Pons (tissue), 1 donor: Measurements from ENCODE around the gene ROPN1L.
A peak's percentile ranks its signal among the peaks of the same experiment; 100 is the strongest.

Experiments
- DNase-seq: peaks from one replicate; pipeline ENCODE4 v3.0.0-alpha.2; 2016; ENCODE audit warnings: low spot score

The ROPN1L gene

DNA sequence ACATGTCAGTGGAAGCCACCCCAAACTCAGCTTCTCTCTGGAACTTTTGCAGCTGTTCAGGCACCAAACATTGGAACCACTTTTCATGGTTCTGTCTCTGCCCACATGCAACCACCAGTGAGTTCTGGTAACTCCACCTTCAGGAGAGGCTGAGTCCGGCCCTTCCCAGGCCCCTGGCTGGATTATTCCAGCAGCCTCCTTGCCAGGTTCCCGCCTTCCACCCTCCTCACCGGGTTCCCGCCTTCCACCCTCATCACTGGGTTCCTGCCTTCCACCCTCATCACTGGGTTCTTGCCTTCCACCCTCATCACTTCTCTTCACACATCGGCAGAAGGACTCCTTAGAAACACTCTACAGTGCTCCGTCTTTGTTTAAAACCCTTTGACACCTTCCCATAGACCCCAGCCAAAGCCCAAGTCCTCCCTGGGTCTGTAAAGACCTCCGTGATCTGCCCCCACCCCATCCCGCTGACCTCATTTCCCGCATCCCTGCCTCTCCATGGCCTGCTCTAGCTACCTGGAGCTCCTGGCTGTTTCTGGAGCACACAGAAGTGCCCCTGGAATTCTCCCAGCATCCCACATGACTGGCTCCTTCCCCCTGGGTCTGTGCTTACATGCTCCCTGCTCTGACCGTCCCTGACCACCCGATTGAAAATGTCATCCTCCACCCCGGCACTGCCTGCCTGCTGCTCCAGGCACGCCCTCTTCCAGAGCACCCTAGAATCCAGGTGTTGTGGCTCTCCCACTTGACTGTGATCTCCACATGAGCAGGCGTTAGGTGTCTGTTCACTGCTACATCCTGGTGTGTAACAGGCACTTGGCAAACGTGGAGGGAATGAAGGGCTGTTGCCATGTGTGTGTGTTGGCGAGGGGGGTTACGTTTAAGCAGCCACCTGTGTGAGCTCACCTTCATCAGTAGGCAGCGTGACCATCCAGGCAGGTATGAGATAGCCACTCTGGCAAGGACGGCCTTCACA is 17.7 kb downstream of the ROPN1L start:
- no peak for DNase-seq

GRCh38 chr5:10460252-10460906 is 18.7 kb downstream of the ROPN1L start:
- peak; percentile 18 for DNase-seq

GRCh38 chr5:10461041-10461440 is 19.4 kb downstream of the ROPN1L start:
- DNase-seq, result no peak

DNA sequence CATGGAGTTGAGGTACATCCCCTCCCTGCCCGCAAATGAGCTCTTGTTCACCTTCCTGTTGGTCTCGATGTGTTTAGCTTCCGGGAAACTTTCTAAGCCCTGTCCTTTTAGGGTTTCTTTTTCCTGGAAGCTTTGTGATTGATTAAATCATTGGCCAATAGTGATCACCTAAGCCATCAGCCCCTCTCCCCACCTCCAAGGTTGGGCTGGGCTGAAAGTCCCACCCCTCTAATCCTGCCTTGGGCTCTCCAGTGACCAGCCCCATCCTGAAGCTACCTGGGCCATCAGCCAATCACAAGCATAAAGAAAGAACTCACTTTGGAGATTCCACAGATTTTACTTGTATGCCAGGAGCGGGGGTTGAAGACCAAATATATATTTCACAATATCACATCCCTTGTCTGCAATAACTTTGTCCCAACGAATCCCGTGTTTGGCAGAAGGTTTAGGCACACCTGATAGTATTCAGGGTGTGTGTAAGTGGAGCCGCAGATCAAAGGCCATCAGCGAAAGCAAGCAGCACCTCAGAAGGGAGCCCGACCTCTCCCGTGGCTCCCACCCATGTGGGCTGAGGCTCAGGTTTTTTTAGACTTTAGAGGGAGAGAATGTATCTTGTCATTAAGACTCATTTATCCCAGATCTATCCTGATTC is 20.4 kb downstream of the ROPN1L start:
- no peak for DNase-seq

- no peak for DNase-seq
Observed at GRCh38 chr5:10463566-10463965, 21.9 kb downstream of the ROPN1L start.

DNA sequence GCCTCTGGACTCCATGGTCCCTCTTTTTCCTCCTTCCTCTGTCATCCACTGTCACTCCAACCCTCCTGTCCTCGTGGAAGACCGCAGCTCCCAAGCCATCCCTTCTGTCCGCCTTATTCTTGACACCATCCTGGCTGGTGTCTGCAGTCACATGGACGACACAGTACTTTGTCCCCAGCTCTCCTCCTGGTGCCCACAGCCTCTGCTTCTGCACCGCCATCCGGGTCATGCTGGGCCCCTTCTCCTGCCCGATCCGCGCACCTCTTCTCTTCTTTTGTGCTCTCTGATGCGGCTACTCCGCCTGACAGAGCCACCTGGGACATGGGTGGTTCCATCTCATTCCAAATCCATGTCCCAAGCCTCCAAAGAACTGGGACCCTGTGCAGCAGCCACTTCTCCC is 22.5 kb downstream of the ROPN1L start:
- no peak for DNase-seq

DNA sequence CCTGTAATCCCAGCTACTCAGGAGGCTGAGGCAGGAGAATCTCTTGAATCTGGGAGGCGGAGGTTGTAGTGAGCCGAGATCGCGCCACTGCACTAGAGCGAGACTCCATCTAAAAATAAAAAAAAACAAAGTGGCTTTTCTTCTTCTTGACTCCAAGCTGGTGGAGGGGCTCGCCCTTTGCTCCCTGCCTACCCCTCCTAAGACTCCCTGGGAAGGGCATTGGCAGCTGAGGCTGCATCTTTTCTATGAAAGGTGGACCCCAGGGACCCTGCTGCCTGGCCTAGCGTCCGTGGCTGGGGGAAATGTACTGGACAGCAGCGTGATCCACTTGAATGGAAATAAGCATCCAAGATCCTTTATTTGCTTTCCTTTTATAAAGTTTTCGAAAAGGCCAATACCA is 24.0 kb downstream of the ROPN1L start:
- no peak for DNase-seq

DNA sequence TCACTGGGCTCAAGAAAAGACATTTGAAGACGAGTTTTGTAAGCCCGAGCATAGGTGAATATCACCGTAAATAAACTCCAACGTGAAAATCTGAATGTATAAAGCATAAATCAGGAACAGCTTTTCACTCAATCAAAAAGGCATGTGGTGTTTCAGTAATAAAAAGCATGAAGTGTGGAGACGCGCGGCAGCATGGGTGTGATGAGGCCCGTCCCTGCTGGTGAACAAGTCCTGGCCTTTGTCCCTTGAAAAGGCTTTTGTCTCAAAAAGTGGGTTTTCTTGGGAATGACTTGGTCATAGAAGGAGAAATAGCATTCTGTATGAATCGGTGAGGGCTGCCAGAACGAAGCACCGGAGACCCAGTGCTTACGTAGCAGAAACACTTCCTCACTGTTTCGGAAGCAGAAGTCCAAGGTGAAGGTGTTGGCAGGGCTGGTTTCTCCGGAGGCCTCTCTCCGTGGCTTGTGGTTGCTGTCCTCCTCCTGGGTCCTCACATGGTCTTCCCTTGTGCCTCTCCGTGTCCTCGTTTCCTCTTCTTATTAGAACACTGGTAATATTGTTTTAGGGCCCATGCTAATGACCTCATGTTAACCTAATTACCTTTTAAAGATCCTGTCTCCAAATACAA is 24.9 kb downstream of the ROPN1L start:
- DNase-seq, result no peak

DNA sequence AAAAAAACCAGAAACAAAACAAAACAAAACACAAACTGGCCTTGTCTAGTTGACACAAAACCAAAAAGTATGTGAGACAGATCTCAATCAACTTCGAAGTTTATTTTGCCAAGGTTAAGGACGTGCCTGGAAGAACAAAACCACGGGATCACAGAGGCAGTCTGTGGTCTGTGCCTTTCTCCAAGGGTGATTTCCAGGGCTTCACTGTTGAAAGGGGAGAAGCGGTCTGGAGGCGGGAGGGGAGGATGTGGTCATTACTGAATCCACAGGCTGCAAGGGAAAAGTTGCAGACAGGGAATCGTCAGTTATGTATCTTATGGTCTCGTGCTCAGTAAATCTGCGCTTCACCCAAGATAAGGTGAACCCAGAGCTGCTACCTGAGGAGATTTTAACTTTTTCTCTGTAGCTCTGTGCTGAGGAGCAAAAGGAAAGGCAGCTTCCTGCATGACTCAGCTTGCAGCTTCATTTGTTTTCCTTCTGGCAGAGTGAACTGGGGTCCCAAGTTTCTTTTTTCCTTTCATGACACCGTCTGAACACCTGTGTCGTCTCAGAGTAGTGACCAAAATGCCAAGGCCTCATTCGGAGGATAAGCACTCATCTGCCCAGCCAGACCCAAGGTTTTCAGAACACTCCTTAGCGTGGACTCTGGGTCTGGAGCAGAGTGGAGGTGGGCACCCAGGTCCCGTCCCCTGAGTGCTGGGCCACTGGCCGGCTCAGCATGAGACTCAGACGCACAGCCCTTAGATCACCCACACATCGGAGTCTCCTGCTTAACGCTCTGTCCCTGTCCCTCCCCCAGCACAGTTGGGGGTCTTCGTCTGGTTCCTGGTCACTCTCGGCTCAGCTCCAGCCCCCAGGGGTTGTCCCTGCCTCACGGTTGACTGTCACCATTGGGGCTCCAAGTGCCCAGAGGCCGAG is 25.9 kb downstream of the ROPN1L start:
- DNase-seq, result no peak

DNA sequence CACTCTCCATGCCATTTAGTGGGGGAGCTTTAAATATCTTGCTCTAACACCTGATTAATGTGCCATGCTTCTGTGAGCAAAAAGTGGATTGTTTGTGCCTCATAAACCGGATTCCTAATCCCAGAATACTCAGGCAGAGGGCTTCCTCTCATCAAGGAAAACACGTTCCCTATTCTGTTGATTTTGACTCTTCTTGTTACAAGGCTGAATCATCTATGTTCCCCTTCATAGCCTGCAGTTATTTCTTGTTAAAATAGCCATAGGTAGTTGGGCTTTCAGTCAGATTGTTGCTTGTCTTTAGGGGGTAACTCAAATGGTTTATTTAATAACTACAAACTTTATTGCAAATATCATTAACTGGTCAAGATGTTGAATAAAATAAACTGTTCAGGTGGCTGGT is 26.6 kb downstream of the ROPN1L start:
- no peak for DNase-seq

- no peak for DNase-seq
Observed at GRCh38 chr5:10469253-10470050, 27.8 kb downstream of the ROPN1L start.

- no peak for DNase-seq
Observed at GRCh38 chr5:10470669-10471068, 29.0 kb downstream of the ROPN1L start.

- DNase-seq, result no peak
Observed at GRCh38 chr5:10471677-10472076, 30.0 kb downstream of the ROPN1L start.

DNA sequence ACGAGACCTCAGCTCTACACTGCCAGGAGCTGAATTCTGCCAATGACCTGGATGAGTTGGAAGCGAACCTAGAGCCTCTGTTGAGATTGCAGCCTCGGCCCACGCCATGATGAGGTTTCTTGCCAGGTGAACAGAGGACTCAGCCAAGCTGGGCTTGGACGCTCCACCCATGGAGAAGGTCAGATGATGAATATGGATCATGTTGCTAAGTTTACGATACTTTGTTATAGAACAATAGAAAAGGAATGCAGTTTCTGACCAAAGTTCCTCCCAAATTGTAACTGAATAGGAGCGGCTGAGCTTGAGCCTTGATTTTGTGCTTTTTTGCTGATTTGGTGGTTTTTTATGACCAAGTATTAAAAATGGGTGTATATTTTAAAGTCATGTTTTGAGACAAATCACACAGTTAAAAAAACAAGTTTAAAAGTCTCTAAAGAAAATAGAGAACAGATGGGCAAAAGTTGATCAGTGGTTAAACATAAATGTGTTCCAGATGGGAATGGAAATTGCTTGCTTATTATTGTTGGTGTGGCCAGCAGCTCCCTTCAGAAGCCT is 32.9 kb downstream of the ROPN1L start:
- DNase-seq, result no peak

GRCh38 chr5:10475931-10476676 is 34.4 kb downstream of the ROPN1L start:
- no peak for DNase-seq

DNA sequence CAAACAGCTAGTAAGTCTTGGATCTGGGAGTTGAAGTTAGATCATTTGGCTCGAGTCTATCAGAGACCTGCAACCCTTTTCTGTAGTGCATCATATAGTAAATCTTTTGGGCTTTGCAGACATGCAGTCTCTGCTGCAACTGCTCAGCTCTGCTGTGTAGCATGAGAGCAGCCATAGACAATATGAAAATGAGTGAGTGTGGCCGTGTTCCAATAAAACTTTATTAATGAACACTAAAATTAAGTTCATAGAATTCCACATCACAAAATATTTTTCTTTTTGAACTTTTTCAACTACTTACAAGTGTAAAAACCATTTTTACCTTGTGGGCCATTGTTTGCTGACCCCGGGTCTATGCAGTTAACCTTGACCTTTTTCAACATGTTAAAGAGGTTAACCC is 35.2 kb downstream of the ROPN1L start:
- DNase-seq, result no peak

DNA sequence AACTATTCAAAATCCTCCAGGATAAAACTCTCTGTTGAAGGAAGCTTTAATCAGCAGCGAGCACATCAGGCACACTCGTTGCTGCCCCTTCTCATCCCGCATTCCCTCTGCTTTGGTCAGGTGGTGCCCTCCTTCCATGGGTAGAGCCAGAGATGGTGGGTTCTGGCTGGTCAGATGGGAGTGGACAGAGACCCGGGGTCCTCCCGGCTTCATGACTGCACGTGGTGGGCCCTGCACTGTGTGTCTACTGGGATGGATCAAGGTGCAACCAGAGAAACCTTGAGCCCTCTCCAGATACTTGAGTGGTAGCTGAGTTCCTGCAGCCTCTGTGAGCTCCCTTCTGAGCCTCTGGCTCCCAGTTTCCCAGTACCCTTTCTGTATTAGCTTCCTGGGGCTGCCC is 36.3 kb downstream of the ROPN1L start:
- no peak for DNase-seq

DNA sequence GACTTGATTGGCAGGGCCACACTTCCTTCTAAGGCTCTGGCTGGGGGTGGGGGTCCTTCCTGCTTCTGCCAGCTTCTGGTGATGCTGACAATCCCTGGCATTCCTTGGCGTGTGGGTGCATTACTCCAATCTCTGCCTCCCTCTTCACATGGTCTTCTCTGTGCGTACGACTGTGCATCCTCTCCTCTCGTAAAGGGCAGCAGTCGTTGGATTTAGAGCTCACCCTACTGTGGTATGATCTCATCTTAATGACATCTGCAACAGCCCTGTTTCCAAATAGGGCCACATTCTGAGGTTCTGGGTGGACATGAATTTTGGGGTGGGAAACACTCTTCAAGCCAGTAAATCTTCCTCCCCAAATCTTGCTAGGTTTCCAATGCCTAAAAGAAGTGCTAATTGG is 36.8 kb downstream of the ROPN1L start:
- no peak for DNase-seq

- DNase-seq, result no peak
Observed at GRCh38 chr5:10479154-10479721, 37.6 kb downstream of the ROPN1L start.
